ENCODE measurements around the gene PGC. TPM values are rescaled to one million over a fixed set of nuclear protein-coding genes. Genes with fewer than 3 reads are reported as not detected.

Gene PGC
- not detected for total RNA-seq

- no peak within 1 kb of the TSS for H3K27ac Mint-ChIP-seq
- CTCF ChIA-PET: interaction anchor here (0.9 to 1.3 kb wide), 2 partner anchors 9 to 10 kb away, joined by 3 read pairs; no protein-coding TSS in a partner anchor
- POLR2A ChIA-PET: no interaction called here
- DNase-seq: no peak
- H3K4me3 Mint-ChIP-seq: no peak within 1 kb of the TSS
- H3K4me1 Mint-ChIP-seq: no peaks in the 10 kb centered on the region
- no peaks in the 10 kb centered on the region for H3K36me3 Mint-ChIP-seq (ENCODE audit: low read depth)
- peaks cover 6% of the 10 kb centered on the region for H3K27me3 Mint-ChIP-seq
- H3K9me3 Mint-ChIP-seq: no peaks in the 10 kb centered on the region
These were observed at the start of gene PGC for GRCh38 chr6:41747256-41748101. TSS of gene PGC (minus strand) at chr6:41747397. CDS start at chr6:41747334, 63 bp downstream.

- no peak for DNase-seq
- no peak overlapping the region for H3K4me3 Mint-ChIP-seq
- ChIA-PET POLR2A (no interaction called here), CTCF (interaction anchor here (1.2 to 2.2 kb wide), 3 partner anchors 9 to 17 kb away, joined by 3 to 10 read pairs (median 3); partner anchors contain the start of genes FRS3 and TOMM6)
- peaks cover 7% of the 10 kb centered on the region for H3K36me3 Mint-ChIP-seq (ENCODE audit: low read depth)
- no peaks in the 10 kb centered on the region for H3K9me3 Mint-ChIP-seq
- no peaks in the 10 kb centered on the region for H3K27me3 Mint-ChIP-seq
- peaks cover 9% of the 10 kb centered on the region for H3K4me1 Mint-ChIP-seq
- no peak overlapping the region for H3K27ac Mint-ChIP-seq
These were observed 49.3 kb upstream of the PGC start for GRCh38 chr6:41796474-41796873.

GRCh38 chr6:41791984-41792383 is 44.8 kb upstream of the PGC start:
- no peaks in the 10 kb centered on the region for H3K27me3 Mint-ChIP-seq
- H3K36me3 Mint-ChIP-seq (ENCODE audit: low read depth): peaks cover 27% of the 10 kb centered on the region
- POLR2A ChIA-PET: interaction anchor here (0.8 to 1.4 kb wide), 3 partner anchors 9 to 259 kb away, joined by 3 to 7 read pairs (median 5); partner anchors contain the start of gene TAF8
- peaks cover 20% of the 10 kb centered on the region for H3K4me1 Mint-ChIP-seq
- no peak for DNase-seq
- H3K4me3 Mint-ChIP-seq: no peak overlapping the region
- no peak overlapping the region for H3K27ac Mint-ChIP-seq
- H3K9me3 Mint-ChIP-seq: no peaks in the 10 kb centered on the region
- CTCF ChIA-PET: interaction anchor here (0.7 to 13.2 kb wide), 2 partner anchors 16 to 254 kb away, joined by 3 to 266 read pairs; partner anchors contain the start of gene TAF8

- ChIA-PET CTCF (interaction anchor here (0.7 to 13.2 kb wide), 2 partner anchors 15 to 255 kb away, joined by 3 to 266 read pairs; partner anchors contain the start of gene TAF8), POLR2A (interaction anchor here (0.8 to 1.4 kb wide), 4 partner anchors 8 to 259 kb away, joined by 3 to 7 read pairs (median 4); partner anchors contain the start of genes BYSL, MED20 and TAF8)
- peaks cover 27% of the 10 kb centered on the region for H3K36me3 Mint-ChIP-seq (ENCODE audit: low read depth)
- H3K4me3 Mint-ChIP-seq: no peak overlapping the region
- no peak for DNase-seq
- no peak overlapping the region for H3K27ac Mint-ChIP-seq
- no peaks in the 10 kb centered on the region for H3K9me3 Mint-ChIP-seq
- H3K27me3 Mint-ChIP-seq: no peaks in the 10 kb centered on the region
- peaks cover 16% of the 10 kb centered on the region for H3K4me1 Mint-ChIP-seq
These were observed 44.1 kb upstream of the PGC start for GRCh38 chr6:41791305-41791704.

GRCh38 chr6:41790045-41790444 is 42.8 kb upstream of the PGC start:
- no peak overlapping the region for H3K27ac Mint-ChIP-seq
- no peak overlapping the region for H3K4me3 Mint-ChIP-seq
- H3K9me3 Mint-ChIP-seq: no peaks in the 10 kb centered on the region
- H3K4me1 Mint-ChIP-seq: peaks cover 18% of the 10 kb centered on the region
- POLR2A ChIA-PET: no interaction called here
- peaks cover 27% of the 10 kb centered on the region for H3K36me3 Mint-ChIP-seq (ENCODE audit: low read depth)
- DNase-seq: no peak
- CTCF ChIA-PET: interaction anchor here (13.2 kb wide), 1 partner anchor 256 kb away, joined by 266 read pairs; the partner anchor contains the start of gene TAF8
- H3K27me3 Mint-ChIP-seq: no peaks in the 10 kb centered on the region

- ChIA-PET CTCF (interaction anchor here (1.3 to 13.2 kb wide), 2 partner anchors 146 to 257 kb away, joined by 3 to 266 read pairs; partner anchors contain the start of gene TAF8), POLR2A (no interaction called here)
- Mint-ChIP-seq H3K4me1 (peaks cover 20% of the 10 kb centered on the region), H3K4me3 (peak overlapping the region; percentile 82), H3K27me3 (no peaks in the 10 kb centered on the region), H3K9me3 (no peaks in the 10 kb centered on the region), H3K36me3 (ENCODE audit: low read depth) (peaks cover 27% of the 10 kb centered on the region), H3K27ac (peak overlapping the region; percentile 56)
- DNase-seq: no peak
These were observed 42.2 kb upstream of the PGC start for GRCh38 chr6:41789390-41789724.

- H3K36me3 Mint-ChIP-seq (ENCODE audit: low read depth): peaks cover 25% of the 10 kb centered on the region
- ChIA-PET POLR2A (interaction anchor here (0.6 to 5.6 kb wide), 21 partner anchors 9 to 1092 kb away, joined by 3 to 117 read pairs (median 5); partner anchors contain the start of genes BYSL, CCND3, MED20 and RPL7L1), CTCF (interaction anchor here (0.6 to 13.2 kb wide), 40 partner anchors 10 to 1092 kb away, joined by 3 to 266 read pairs (median 4); partner anchors contain the start of genes BYSL, CCND3, MED20 and RPL7L1)
- peaks cover 20% of the 10 kb centered on the region for H3K4me1 Mint-ChIP-seq
- peak within 1 kb of the TSS; percentile 85 for H3K27ac Mint-ChIP-seq
- H3K27me3 Mint-ChIP-seq: peaks cover 5% of the 10 kb centered on the region
- peak within 1 kb of the TSS; percentile 82 for H3K4me3 Mint-ChIP-seq
- H3K9me3 Mint-ChIP-seq: no peaks in the 10 kb centered on the region
- DNase-seq: peak; percentile 96
These were observed 40.2 kb upstream of the PGC start, which contains the start of gene TOMM6 for GRCh38 chr6:41787219-41787917. TSS of gene TOMM6 (plus strand) at chr6:41787694. CDS start at chr6:41787698, 4 bp downstream.

GRCh38 chr6:41786451-41787218 is 39.4 kb upstream of the PGC start:
- peaks cover 21% of the 10 kb centered on the region for H3K36me3 Mint-ChIP-seq (ENCODE audit: low read depth)
- peak; percentile 90 for DNase-seq
- H3K9me3 Mint-ChIP-seq: no peaks in the 10 kb centered on the region
- POLR2A ChIA-PET: interaction anchor here (0.5 to 5.6 kb wide), 20 partner anchors 8 to 1093 kb away, joined by 3 to 117 read pairs (median 4); partner anchors contain the start of genes BYSL, CCND3, MED20 and RPL7L1
- peak overlapping the region; percentile 85 for H3K27ac Mint-ChIP-seq
- H3K27me3 Mint-ChIP-seq: peaks cover 9% of the 10 kb centered on the region
- CTCF ChIA-PET: interaction anchor here (0.6 to 13.2 kb wide), 37 partner anchors 9 to 1093 kb away, joined by 3 to 266 read pairs (median 5); partner anchors contain the start of genes BYSL, CCND3, MED20 and RPL7L1
- peaks cover 20% of the 10 kb centered on the region for H3K4me1 Mint-ChIP-seq
- peak overlapping the region; percentile 82 for H3K4me3 Mint-ChIP-seq

- no peaks in the 10 kb centered on the region for H3K9me3 Mint-ChIP-seq
- ChIA-PET POLR2A (interaction anchor here (0.5 to 5.6 kb wide), 12 partner anchors 8 to 618 kb away, joined by 3 to 117 read pairs (median 8); partner anchors contain the start of genes BYSL, MED20 and TAF8), CTCF (interaction anchor here (0.6 to 13.2 kb wide), 21 partner anchors 8 to 1093 kb away, joined by 3 to 266 read pairs (median 6); partner anchors contain the start of genes BYSL, CCND3, MED20 and RPL7L1)
- no peak for DNase-seq
- H3K27ac Mint-ChIP-seq: peak overlapping the region; percentile 21
- peaks cover 28% of the 10 kb centered on the region for H3K4me1 Mint-ChIP-seq
- peaks cover 14% of the 10 kb centered on the region for H3K27me3 Mint-ChIP-seq
- H3K4me3 Mint-ChIP-seq: peak overlapping the region; percentile 82
- H3K36me3 Mint-ChIP-seq (ENCODE audit: low read depth): peaks cover 18% of the 10 kb centered on the region
These were observed 38.7 kb upstream of the PGC start for GRCh38 chr6:41785689-41786450.

GRCh38 chr6:41785254-41785653 is 38.1 kb upstream of the PGC start:
- DNase-seq: no peak
- peaks cover 15% of the 10 kb centered on the region for H3K27me3 Mint-ChIP-seq
- H3K4me1 Mint-ChIP-seq: peaks cover 28% of the 10 kb centered on the region
- H3K9me3 Mint-ChIP-seq: no peaks in the 10 kb centered on the region
- peak overlapping the region; percentile 66 for H3K4me3 Mint-ChIP-seq
- H3K27ac Mint-ChIP-seq: no peak overlapping the region
- POLR2A ChIA-PET: interaction anchor here (4.9 to 5.6 kb wide), 2 partner anchors 52 to 260 kb away, joined by 21 to 117 read pairs; partner anchors contain the start of gene TAF8
- CTCF ChIA-PET: interaction anchor here (1.0 to 13.2 kb wide), 8 partner anchors 16 to 779 kb away, joined by 3 to 266 read pairs (median 10); partner anchors contain the start of genes TAF8 and UBR2
- peaks cover 16% of the 10 kb centered on the region for H3K36me3 Mint-ChIP-seq (ENCODE audit: low read depth)

- ChIA-PET POLR2A (interaction anchor here (4.9 to 5.6 kb wide), 2 partner anchors 51 to 261 kb away, joined by 21 to 117 read pairs; partner anchors contain the start of gene TAF8), CTCF (interaction anchor here (0.9 to 13.2 kb wide), 7 partner anchors 16 to 780 kb away, joined by 3 to 266 read pairs (median 4); partner anchors contain the start of genes BYSL, MED20, TAF8 and UBR2)
- peaks cover 27% of the 10 kb centered on the region for H3K4me1 Mint-ChIP-seq
- peaks cover 15% of the 10 kb centered on the region for H3K27me3 Mint-ChIP-seq
- no peak for DNase-seq
- H3K9me3 Mint-ChIP-seq: no peaks in the 10 kb centered on the region
- peak overlapping the region; percentile 26 for H3K4me3 Mint-ChIP-seq
- peaks cover 12% of the 10 kb centered on the region for H3K36me3 Mint-ChIP-seq (ENCODE audit: low read depth)
- H3K27ac Mint-ChIP-seq: no peak overlapping the region
These were observed 37.5 kb upstream of the PGC start for GRCh38 chr6:41784581-41785171.
